Mucosa of rectum (tissue), 2 donors: ENCODE measurements around the gene GATA3.

Experiments
- H3K27ac ChIP-seq, 2 donors: one replicate each; pipeline ENCODE4 v1.7.0; 2013; ENCODE audit warnings: inconsistent platforms in 2 of 2, low read depth in 2 of 2, low read length in 2 of 2
- H3K27me3 ChIP-seq, 2 donors: one replicate each; pipeline ENCODE4 v1.7.0; 2013; ENCODE audit warnings: low read length in 2 of 2; ENCODE audit not compliant: control insufficient read depth in 2 of 2, insufficient read depth in 2 of 2
- H3K36me3 ChIP-seq, 2 donors: one replicate each; pipeline ENCODE4 v1.7.0; 2013; ENCODE audit warnings: low read length in 2 of 2; ENCODE audit not compliant: control insufficient read depth in 2 of 2, insufficient read depth in 2 of 2
- H3K4me1 ChIP-seq, 2 donors: one replicate each; pipeline ENCODE4 v1.7.0; 2013; ENCODE audit warnings: low read length in 2 of 2, mild to moderate bottlenecking in 1 of 2; ENCODE audit not compliant: control insufficient read depth in 2 of 2, insufficient read depth in 2 of 2
- H3K4me3 ChIP-seq, 2 donors: one replicate each; pipeline ENCODE4 v1.7.0; 2013; ENCODE audit warnings: low read length in 2 of 2
- H3K9ac ChIP-seq, 2 donors: one replicate each; pipeline ENCODE4 v1.7.0; 2013; ENCODE audit warnings: low read length in 2 of 2, low read depth in 1 of 2, mild to moderate bottlenecking in 1 of 2
- H3K9me3 ChIP-seq, 2 donors: one replicate each; pipeline ENCODE4 v1.7.0; 2013; ENCODE audit warnings: low read length in 2 of 2; ENCODE audit not compliant: control insufficient read depth in 2 of 2
- donor health status: healthy.
- donor health status: Normal muscosa, but diverticular disease.

GATA3 gene

GRCh38 chr10:8044908-8045725, 9.4 kb upstream of the GATA3 start:
- H3K4me1 ChIP-seq = peaks cover 0 to 2% of the 10 kb centered on the region in 2 donors
- peaks cover 88 to 90% of the 10 kb centered on the region in 2 donors for H3K27me3 ChIP-seq
- H3K27ac ChIP-seq = no peak overlapping the region
- no peaks in the 10 kb centered on the region for H3K36me3 ChIP-seq
- H3K9ac ChIP-seq = no peak overlapping the region
- H3K9me3 ChIP-seq = no peaks in the 10 kb centered on the region
- peak overlapping the region in 1 of 2 donors; percentile 56 for H3K4me3 ChIP-seq

GRCh38 chr10:8045726-8046494, 8.6 kb upstream of the GATA3 start:
- Histone ChIP-seq H3K4me3 (no peak overlapping the region), H3K27ac (no peak overlapping the region), H3K27me3 (peaks cover 82 to 90% of the 10 kb centered on the region in 2 donors), H3K36me3 (no peaks in the 10 kb centered on the region), H3K4me1 (peaks cover 0 to 4% of the 10 kb centered on the region in 2 donors), H3K9me3 (no peaks in the 10 kb centered on the region), H3K9ac (no peak overlapping the region)

GRCh38 chr10:8047452-8048280, 6.8 kb upstream of the GATA3 start:
- H3K9ac ChIP-seq = no peak overlapping the region
- H3K27me3 ChIP-seq = peaks cover 77 to 87% of the 10 kb centered on the region in 2 donors
- H3K36me3 ChIP-seq = no peaks in the 10 kb centered on the region
- no peak overlapping the region for H3K27ac ChIP-seq
- no peak overlapping the region for H3K4me3 ChIP-seq
- peaks cover 0 to 6% of the 10 kb centered on the region in 2 donors for H3K4me1 ChIP-seq
- no peaks in the 10 kb centered on the region for H3K9me3 ChIP-seq

- Histone ChIP-seq H3K27ac (no peak overlapping the region), H3K9me3 (no peaks in the 10 kb centered on the region), H3K36me3 (no peaks in the 10 kb centered on the region), H3K9ac (no peak overlapping the region), H3K27me3 (peaks cover 76 to 87% of the 10 kb centered on the region in 2 donors), H3K4me3 (no peak overlapping the region), H3K4me1 (peaks cover 4 to 6% of the 10 kb centered on the region in 2 donors)
Measured at GRCh38 chr10:8048281-8049008, 6.0 kb upstream of the GATA3 start.

DNA sequence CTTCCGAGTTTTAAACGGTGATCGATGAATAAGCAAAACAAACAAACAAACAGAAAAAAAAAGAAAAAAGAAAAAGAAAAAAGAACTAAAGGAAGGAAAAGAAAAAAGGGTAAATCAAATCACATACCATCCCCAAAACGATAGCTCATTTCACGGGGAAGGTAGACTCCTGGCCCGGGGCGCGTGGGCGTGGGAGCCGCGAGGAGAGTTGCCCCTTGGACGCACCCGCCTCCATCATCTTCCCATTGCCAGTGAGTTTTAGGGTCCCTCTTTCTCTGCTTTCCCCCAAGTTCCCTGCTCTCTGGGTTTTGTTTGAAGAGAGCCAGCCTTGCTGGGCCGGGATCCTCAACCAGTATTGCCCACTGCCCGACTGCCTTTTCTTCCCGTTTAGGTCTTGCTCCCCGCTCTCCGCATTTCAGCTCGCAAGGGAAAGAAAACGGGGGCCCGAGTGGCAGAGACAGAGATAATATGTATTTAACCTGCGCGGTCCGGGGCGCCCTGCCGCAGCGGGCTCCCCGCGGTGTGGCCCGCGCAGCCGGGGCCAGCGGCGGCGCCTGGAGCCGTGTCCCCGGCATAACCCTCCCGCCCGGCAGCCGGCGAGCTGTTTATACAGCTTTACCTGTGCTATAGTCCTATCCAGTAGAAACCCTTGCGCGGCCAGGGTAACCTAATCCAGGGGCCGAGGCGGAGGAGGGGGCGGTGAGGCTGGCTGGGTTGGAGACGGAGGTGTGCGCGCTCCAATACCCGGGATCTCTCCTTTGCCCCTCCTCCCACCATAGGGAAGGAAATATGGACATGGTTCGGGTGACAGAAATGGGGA, 5.2 kb upstream of the GATA3 start:
- H3K9ac ChIP-seq = no peak overlapping the region
- no peaks in the 10 kb centered on the region for H3K36me3 ChIP-seq
- H3K27ac ChIP-seq = no peak overlapping the region
- peaks cover 10% of the 10 kb centered on the region in 2 donors for H3K4me1 ChIP-seq
- H3K9me3 ChIP-seq = no peaks in the 10 kb centered on the region
- H3K4me3 ChIP-seq = no peak overlapping the region
- H3K27me3 ChIP-seq = peaks cover 77 to 83% of the 10 kb centered on the region in 2 donors

- Histone ChIP-seq H3K27me3 (peaks cover 72 to 81% of the 10 kb centered on the region in 2 donors), H3K9me3 (no peaks in the 10 kb centered on the region), H3K27ac (no peak overlapping the region), H3K4me3 (peak overlapping the region in 1 of 2 donors; percentile 56), H3K36me3 (no peaks in the 10 kb centered on the region), H3K9ac (peak overlapping the region in 1 of 2 donors; percentile 4), H3K4me1 (peaks cover 10 to 15% of the 10 kb centered on the region in 2 donors)
Measured at GRCh38 chr10:8049865-8050555, 4.5 kb upstream of the GATA3 start.

DNA sequence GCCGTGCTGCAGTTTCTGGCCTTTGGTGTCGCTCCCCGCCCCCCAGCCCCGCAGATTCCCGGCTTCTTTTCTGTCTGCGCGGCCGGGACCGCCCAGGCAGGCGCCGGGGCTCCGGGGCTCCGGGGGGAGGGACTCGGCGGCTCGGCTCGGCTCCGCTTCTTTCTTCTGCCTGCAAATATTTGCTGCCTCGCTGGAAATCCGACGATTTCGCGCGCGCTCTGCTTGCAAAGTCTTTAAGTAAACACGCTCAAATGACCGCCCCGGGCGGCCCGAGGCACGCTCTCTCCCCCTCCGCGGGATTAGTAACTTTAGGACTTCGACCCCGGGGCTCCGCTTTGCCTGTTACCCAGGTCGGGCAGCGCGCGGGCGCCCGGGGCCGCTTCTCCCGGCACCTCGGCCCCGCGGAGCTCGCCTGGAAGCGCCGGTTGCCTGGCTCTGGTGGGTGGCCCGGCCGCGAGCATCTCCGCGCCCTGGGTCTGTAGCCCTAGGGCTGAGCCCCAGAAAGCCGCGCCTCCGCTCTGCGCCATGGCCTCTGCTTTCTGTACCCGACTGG, 3.9 kb upstream of the GATA3 start:
- no peak overlapping the region for H3K27ac ChIP-seq
- peaks cover 67 to 80% of the 10 kb centered on the region in 2 donors for H3K27me3 ChIP-seq
- peak overlapping the region in 1 of 2 donors; percentile 4 for H3K9ac ChIP-seq
- peaks cover 10 to 15% of the 10 kb centered on the region in 2 donors for H3K4me1 ChIP-seq
- H3K9me3 ChIP-seq = no peaks in the 10 kb centered on the region
- H3K4me3 ChIP-seq = peak overlapping the region in 1 of 2 donors; percentile 56
- H3K36me3 ChIP-seq = no peaks in the 10 kb centered on the region

- H3K4me3 ChIP-seq = no peak overlapping the region
- peaks cover 61 to 76% of the 10 kb centered on the region in 2 donors for H3K27me3 ChIP-seq
- no peaks in the 10 kb centered on the region for H3K9me3 ChIP-seq
- H3K36me3 ChIP-seq = no peaks in the 10 kb centered on the region
- no peak overlapping the region for H3K9ac ChIP-seq
- H3K4me1 ChIP-seq = peaks cover 10 to 15% of the 10 kb centered on the region in 2 donors
- no peak overlapping the region for H3K27ac ChIP-seq
Measured at GRCh38 chr10:8051109-8051821, 3.2 kb upstream of the GATA3 start.
